ENCODE data around the gene DSCAML1. TPM values are rescaled to one million over a fixed set of nuclear protein-coding genes. Genes with fewer than 3 reads are reported as not detected.

The DSCAML1 gene
- total RNA-seq, 2 donors from 2014 or later = 0.67 to 1.3 TPM

DNA sequence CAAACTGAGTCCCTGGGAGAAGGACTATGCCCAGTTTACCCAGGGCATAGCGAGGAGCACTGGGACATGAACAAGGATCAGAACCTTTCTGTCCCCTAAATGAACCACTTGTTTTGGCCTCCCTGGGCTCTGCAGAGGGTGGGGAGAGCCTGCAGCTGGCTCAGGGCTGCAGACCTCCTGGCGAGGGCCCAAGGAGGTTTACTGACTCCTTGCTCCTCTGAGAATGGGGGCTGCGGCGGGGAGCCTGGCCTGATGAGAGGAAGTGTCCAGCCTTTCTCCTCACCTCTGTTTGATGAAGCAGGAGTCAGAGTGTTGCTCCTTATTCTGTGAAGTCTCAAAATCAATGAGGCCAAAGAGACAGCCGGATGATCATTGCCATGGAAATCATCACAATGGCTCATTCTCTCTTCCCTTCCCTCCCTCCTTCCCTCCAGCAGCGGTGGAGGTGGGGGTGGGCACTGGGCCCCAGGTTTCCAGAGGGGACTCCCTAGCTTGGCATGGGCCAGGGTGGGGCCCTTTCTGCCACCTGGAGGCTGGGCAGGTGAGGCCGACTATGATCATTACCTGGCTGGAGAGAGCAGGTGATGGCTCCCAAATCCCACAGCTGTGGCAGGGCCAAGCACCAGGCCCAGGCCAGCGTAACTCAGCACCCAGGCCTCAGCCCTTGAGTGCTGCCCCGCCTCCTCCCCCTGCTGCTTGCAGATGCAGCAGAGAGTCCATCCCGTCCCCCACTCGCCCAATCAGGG lies 299.6 kb downstream of the DSCAML1 start:
- Histone ChIP-seq H3K4me1 (no peaks in the 10 kb centered on the region), H3K4me3 (no peak overlapping the region), H3K27me3 (no peaks in the 10 kb centered on the region), H3K9me3 (no peaks in the 10 kb centered on the region), H3K36me3 (no peaks in the 10 kb centered on the region), H3K27ac (no peak overlapping the region)
- DNase-seq (ENCODE audit: low spot score) = no peak
- TF ChIP-seq, protein P1, sequence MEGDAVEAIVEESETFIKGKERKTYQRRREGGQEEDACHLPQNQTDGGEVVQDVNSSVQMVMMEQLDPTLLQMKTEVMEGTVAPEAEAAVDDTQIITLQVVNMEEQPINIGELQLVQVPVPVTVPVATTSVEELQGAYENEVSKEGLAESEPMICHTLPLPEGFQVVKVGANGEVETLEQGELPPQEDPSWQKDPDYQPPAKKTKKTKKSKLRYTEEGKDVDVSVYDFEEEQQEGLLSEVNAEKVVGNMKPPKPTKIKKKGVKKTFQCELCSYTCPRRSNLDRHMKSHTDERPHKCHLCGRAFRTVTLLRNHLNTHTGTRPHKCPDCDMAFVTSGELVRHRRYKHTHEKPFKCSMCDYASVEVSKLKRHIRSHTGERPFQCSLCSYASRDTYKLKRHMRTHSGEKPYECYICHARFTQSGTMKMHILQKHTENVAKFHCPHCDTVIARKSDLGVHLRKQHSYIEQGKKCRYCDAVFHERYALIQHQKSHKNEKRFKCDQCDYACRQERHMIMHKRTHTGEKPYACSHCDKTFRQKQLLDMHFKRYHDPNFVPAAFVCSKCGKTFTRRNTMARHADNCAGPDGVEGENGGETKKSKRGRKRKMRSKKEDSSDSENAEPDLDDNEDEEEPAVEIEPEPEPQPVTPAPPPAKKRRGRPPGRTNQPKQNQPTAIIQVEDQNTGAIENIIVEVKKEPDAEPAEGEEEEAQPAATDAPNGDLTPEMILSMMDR (IDR thresholded peaks at IDR 0.05) = no peak

DNA sequence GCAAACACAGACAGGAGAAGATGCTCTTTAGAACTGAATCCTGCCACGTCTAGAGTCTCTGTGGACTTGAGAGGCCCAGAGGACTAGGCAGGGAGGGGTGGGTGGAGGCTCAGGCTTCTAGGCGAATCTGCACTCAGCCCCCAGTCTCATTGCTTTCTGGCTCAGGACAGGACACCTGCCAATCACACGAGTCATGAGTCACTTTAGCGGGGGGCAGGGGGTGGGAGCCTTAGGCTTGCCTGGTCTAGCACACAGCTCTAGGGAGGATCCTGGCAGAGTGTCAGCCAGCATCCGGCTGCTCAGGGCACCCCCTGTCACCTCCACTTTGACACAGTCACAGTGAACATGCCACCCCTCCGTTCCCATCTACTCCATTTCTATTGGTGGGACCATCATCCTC lies 301.7 kb downstream of the DSCAML1 start:
- no peaks in the 10 kb centered on the region for H3K9me3 ChIP-seq
- TF ChIP-seq, protein P1 (IDR thresholded peaks at IDR 0.05) = no peak
- no peaks in the 10 kb centered on the region for H3K4me1 ChIP-seq
- H3K36me3 ChIP-seq = no peaks in the 10 kb centered on the region
- H3K27me3 ChIP-seq = no peaks in the 10 kb centered on the region
- H3K27ac ChIP-seq = no peak overlapping the region
- DNase-seq (ENCODE audit: low spot score) = no peak
- H3K4me3 ChIP-seq = no peak overlapping the region

DNA sequence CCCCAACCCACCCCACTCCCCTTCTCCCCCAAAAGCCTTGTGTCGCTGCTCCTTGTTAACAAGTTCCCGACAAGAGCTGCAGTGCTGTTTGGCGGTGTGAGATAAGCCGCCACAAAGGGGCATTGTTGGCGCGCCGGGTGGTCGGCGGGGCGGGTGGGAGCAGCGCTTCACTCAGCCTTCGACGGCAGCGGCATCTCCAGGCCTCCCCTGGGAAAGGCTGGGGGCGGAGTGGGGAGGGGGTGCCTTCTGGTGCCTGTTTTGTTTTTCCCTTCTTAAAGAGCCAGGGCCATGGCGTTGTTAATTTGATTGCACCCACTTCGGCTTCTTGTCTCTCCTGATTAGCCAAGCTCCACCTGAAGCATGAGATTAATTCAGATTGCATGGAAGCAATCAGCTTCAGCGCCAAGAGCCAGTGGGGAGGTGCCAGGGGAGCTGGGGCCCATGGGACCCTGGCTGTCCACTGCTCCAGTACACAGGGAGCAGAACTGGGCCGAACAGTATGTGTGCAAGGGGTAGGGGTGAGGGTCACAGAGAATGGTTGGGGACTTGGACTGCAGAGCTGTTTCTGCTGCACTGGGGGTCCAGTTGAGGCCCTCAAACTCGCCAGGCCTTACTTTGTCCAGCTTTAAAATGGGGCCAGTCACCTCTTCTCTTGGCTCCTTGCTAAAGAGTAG lies 304.3 kb downstream of the DSCAML1 start:
- TF ChIP-seq, protein P1 (IDR thresholded peaks at IDR 0.05) = no peak
- DNase-seq (ENCODE audit: low spot score) = no peak
- H3K9me3 ChIP-seq = no peaks in the 10 kb centered on the region
- no peaks in the 10 kb centered on the region for H3K4me1 ChIP-seq
- no peaks in the 10 kb centered on the region for H3K36me3 ChIP-seq
- H3K4me3 ChIP-seq = no peak overlapping the region
- no peak overlapping the region for H3K27ac ChIP-seq
- no peaks in the 10 kb centered on the region for H3K27me3 ChIP-seq

DNA sequence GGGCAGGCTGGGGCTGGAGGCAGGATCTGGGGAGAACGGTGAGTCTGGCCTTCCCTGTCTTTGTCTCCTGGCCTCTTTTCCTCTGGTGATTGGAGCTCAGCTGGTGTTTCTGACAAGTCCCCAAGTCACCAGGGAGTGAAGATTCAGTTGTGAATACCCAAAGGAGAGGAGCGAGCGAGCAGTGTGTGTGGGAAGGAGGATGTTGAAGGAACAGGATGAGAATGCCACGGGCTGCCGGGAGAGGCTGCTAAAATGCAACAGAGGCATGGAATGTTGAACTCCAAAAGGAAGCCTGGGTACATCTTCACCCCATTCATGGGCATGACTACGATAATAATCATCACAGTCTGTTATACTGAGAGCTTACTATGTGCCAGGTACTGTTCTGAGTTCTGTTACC lies 306.1 kb downstream of the DSCAML1 start:
- H3K36me3 ChIP-seq = no peaks in the 10 kb centered on the region
- TF ChIP-seq, protein P1 (IDR thresholded peaks at IDR 0.05) = no peak
- no peaks in the 10 kb centered on the region for H3K9me3 ChIP-seq
- H3K27me3 ChIP-seq = no peaks in the 10 kb centered on the region
- no peak for DNase-seq (ENCODE audit: low spot score)
- H3K4me1 ChIP-seq = no peaks in the 10 kb centered on the region
- no peak overlapping the region for H3K27ac ChIP-seq
- H3K4me3 ChIP-seq = no peak overlapping the region

DNA sequence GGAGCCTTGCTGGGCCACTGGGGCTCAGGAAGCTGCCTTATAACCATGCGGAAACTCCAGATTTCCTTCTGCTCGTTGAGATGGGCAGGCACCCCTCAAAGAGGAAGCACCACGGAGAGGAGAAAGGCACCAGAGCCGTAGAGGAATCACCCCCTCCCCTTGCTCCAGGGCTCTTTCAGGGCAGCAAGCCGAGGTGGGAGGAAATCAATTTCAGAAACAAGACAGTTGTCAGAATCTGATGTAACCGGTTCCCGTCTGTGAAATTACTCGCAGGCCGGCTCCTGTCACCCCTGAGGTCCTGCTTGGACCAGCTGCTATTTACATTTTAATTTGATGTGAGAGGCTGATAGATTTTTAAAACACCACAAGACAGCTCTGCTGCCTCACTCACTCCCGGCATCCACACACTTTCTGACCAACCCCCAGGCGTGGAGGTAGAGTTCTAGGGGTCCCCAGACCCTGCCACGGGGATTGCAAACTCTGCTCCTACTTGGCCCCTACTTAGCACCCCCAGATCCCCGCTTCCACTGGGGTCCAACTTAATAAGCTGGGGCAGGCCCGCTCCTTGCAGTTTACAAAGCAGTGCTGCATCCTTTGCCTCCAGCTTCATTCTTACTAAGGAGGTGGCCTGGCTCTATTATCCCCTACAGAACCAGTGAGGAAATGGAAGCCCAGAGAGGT lies 306.9 kb downstream of the DSCAML1 start:
- no peak for DNase-seq (ENCODE audit: low spot score)
- no peaks in the 10 kb centered on the region for H3K4me1 ChIP-seq
- H3K27ac ChIP-seq = no peak overlapping the region
- no peaks in the 10 kb centered on the region for H3K27me3 ChIP-seq
- H3K4me3 ChIP-seq = no peak overlapping the region
- no peaks in the 10 kb centered on the region for H3K9me3 ChIP-seq
- no peaks in the 10 kb centered on the region for H3K36me3 ChIP-seq
- TF ChIP-seq, protein P1 (IDR thresholded peaks at IDR 0.05) = no peak

All from right atrium auricular region (tissue), 2 donors.